Activated naive CD4-positive, alpha-beta T cell treated with anti-CD3 and anti-CD28 coated beads, Interleukin-2, amount 50 U/mL, for 72 hours (primary cell): ENCODE data around the gene TNRC6B. TPM values are rescaled to one million over a fixed set of nuclear protein-coding genes. Genes with fewer than 3 reads are reported as not detected.
"Not testable (repeated sequence)": the region's sequence is repeated elsewhere in the genome, so short reads cannot be mapped to it uniquely, and the experiment has no call there.

ENCODE experiments used
- ATAC-seq, 2 donors: fragments of 150-1000 bp; cut with Tn5 transposase; 2 replicates each; pipeline ENCODE4 v1.10.0; 2021; ENCODE audit warnings: mild to moderate bottlenecking in 2 of 2, moderate library complexity in 2 of 2
- DNase-seq, 2 donors: peaks; one replicate each; pipeline ENCODE4 v3.0.0; 2021 to 2022; ENCODE audit warnings: low spot score in 2 of 2
- H3K27ac Mint-ChIP-seq, 2 donors: one replicate each; pipeline ENCODE4 v1.8.0; 2022; ENCODE audit warnings: mild to moderate bottlenecking in 2 of 2, mixed read lengths in 2 of 2
- H3K36me3 Mint-ChIP-seq, 2 donors: one replicate each; pipeline ENCODE4 v1.8.0; 2022; ENCODE audit warnings: mixed read lengths in 2 of 2
- H3K9me3 Mint-ChIP-seq, 2 donors: one replicate each; pipeline ENCODE4 v1.8.0; 2022; ENCODE audit warnings: mixed read lengths in 2 of 2
- total RNA-seq, 2 donors: library from RNA; stranded (reverse); gene quantifications; one replicate each; pipeline ENCODE4 v1.2.3, GENCODE V29; 2022

The TNRC6B gene
- total RNA-seq, 2 donors from 2014 or later = 57.7 to 63.2 TPM

GRCh38 chr22:40367342-40367741 is 189.6 kb downstream of the TNRC6B start:
- no peaks in the 10 kb centered on the region for H3K9me3 Mint-ChIP-seq
- H3K27ac Mint-ChIP-seq = peak overlapping the region in 1 of 2 donors; percentile 4
- DNase-seq = no peak
- ATAC-seq = no peak
- H3K36me3 Mint-ChIP-seq = peaks cover 21 to 32% of the 10 kb centered on the region in 2 donors

- no peaks in the 10 kb centered on the region for H3K9me3 Mint-ChIP-seq
- peaks cover 17 to 27% of the 10 kb centered on the region in 2 donors for H3K36me3 Mint-ChIP-seq
- H3K27ac Mint-ChIP-seq = peak overlapping the region; percentile 4 to 12
- ATAC-seq (no peak), DNase-seq (no peak)
Measured at GRCh38 chr22:40368016-40368415, 190.3 kb downstream of the TNRC6B start.

GRCh38 chr22:40368836-40369235 is 191.1 kb downstream of the TNRC6B start:
- no peaks in the 10 kb centered on the region for H3K9me3 Mint-ChIP-seq
- no peak overlapping the region for H3K27ac Mint-ChIP-seq
- ATAC-seq = no peak
- DNase-seq = no peak
- H3K36me3 Mint-ChIP-seq = peaks cover 17 to 29% of the 10 kb centered on the region in 2 donors

GRCh38 chr22:40374567-40374966 is 196.8 kb downstream of the TNRC6B start:
- peaks cover 6% of the 10 kb centered on the region in 2 donors for H3K36me3 Mint-ChIP-seq
- no peak for ATAC-seq
- H3K27ac Mint-ChIP-seq = no peak overlapping the region
- no peaks in the 10 kb centered on the region for H3K9me3 Mint-ChIP-seq
- DNase-seq = no peak

- Mint-ChIP-seq H3K36me3 (peaks cover 3 to 6% of the 10 kb centered on the region in 2 donors), H3K9me3 (no peaks in the 10 kb centered on the region)
- ATAC-seq = no peak
Measured at GRCh38 chr22:40376149-40376548, 198.4 kb downstream of the TNRC6B start.

GRCh38 chr22:40377931-40378330 is 200.2 kb downstream of the TNRC6B start:
- H3K9me3 Mint-ChIP-seq = no peaks in the 10 kb centered on the region
- H3K36me3 Mint-ChIP-seq = peaks cover 0 to 6% of the 10 kb centered on the region in 2 donors
- H3K27ac Mint-ChIP-seq = no peak overlapping the region
- DNase-seq (no peak), ATAC-seq (no peak)

More at GRCh38 chr22:40376149-40376548, 198.4 kb downstream of the TNRC6B start:
- DNase-seq = no peak
- H3K27ac Mint-ChIP-seq = peak overlapping the region in 1 of 2 donors; percentile 20

GRCh38 chr22:40378448-40378847 is 200.7 kb downstream of the TNRC6B start:
- not testable (repeated sequence) for H3K36me3 Mint-ChIP-seq, ATAC-seq, H3K9me3 Mint-ChIP-seq, DNase-seq, H3K27ac Mint-ChIP-seq

GRCh38 chr22:40381461-40381860 is 203.7 kb downstream of the TNRC6B start:
- H3K27ac Mint-ChIP-seq = no peak overlapping the region
- H3K36me3 Mint-ChIP-seq = no peaks in the 10 kb centered on the region
- ATAC-seq = no peak
- no peaks in the 10 kb centered on the region for H3K9me3 Mint-ChIP-seq
- DNase-seq = no peak

- DNase-seq = no peak
- Mint-ChIP-seq H3K36me3 (no peaks in the 10 kb centered on the region), H3K27ac (peak overlapping the region; percentile 1 to 73), H3K9me3 (no peaks in the 10 kb centered on the region)
- ATAC-seq = no peak
Measured at GRCh38 chr22:40383905-40384304, 206.2 kb downstream of the TNRC6B start.

- DNase-seq (no peak), ATAC-seq (peak; percentile 82 to 87)
- no peaks in the 10 kb centered on the region for H3K36me3 Mint-ChIP-seq
- no peaks in the 10 kb centered on the region for H3K9me3 Mint-ChIP-seq
- peak overlapping the region; percentile 79 to 88 for H3K27ac Mint-ChIP-seq
Measured at GRCh38 chr22:40385036-40385782, 207.5 kb downstream of the TNRC6B start.

Other genes with a start within 250 kb of the TNRC6B start
- 1 to 10 TPM; 2.4 to 2.5 TPM for gene TMA7B, start 217.5 kb upstream of the TNRC6B start, total RNA-seq
- gene FAM83F, start 183.0 kb upstream of the TNRC6B start, total RNA-seq = 1 to 10 TPM; 1.1 TPM
- 100 to 1,000 TPM in 1 of 2 donors, 10 to 100 TPM in 1; 97.4 to 135 TPM for gene ADSL, start 168.6 kb downstream of the TNRC6B start, total RNA-seq
- gene SGSM3, start 192.7 kb downstream of the TNRC6B start, total RNA-seq = 10 to 100 TPM; 31.8 to 50.2 TPM